ENCODE data around the gene SLC40A1. TPM values are rescaled to one million over a fixed set of nuclear protein-coding genes. Genes with fewer than 3 reads are reported as not detected.
"Not testable (repeated sequence)": the region's sequence is repeated elsewhere in the genome, so short reads cannot be mapped to it uniquely, and the experiment has no call there.

SLC40A1 gene
- total and polyA plus RNA-seq, 9 donors: 243 to 515 (median 361) TPM

DNA sequence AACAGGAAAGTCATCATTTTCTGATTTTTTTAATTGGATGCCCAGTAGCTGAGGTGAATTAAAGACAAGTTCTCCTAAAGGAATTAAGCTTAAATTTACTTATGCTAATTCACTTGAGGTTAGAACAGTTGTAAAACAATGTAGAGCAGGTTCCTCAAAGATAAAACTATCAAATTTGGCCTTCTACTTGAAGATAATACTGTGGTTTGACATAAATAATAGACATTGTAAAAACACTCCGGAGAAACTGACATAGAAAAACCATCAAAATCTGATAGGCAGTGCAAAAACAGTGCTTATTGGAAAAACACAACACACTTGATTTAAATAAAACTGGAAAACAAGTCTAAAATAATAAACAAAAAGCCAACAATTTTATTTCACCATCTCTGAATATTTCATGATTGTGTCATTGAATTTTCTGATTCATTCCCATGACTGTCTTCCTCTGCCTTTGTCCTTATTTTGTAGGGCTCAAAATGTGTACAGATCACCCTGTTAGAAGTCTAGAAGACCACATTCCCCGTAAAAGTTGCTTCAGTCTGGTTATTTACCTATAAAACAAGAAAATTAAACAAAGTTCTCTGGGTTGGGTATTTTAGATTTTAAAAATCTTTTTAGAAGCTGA is 28.3 kb upstream of the SLC40A1 start:
- Histone ChIP-seq H3K27ac (no peak overlapping the region), H3K9me3 (no peaks in the 10 kb centered on the region), H3K27me3 (no peaks in the 10 kb centered on the region), H3K4me1 (ENCODE audit: insufficient read depth) (peaks cover 3% of the 10 kb centered on the region), H3K36me3 (no peaks in the 10 kb centered on the region), H3K4me3 (no peak overlapping the region)
- 56 to 70% (median 57%) methylated on average over 2 of the region's 2 CpGs for WGBS, 3 donors
- TF ChIP-seq EP300 (IDR thresholded peaks at IDR 0.05) (no peak), POLR2A (IDR thresholded peaks at IDR 0.05) (no peak), CTCF (IDR thresholded peaks at IDR 0.05) (no peak)
- DNase-seq: no peak
- intact Hi-C loops (cut with DNase I): no loop called here

GRCh38 chr2:189608170-189608569 is 27.6 kb upstream of the SLC40A1 start:
- no peak for DNase-seq
- no peaks in the 10 kb centered on the region for H3K36me3 ChIP-seq
- no peaks in the 10 kb centered on the region for H3K27me3 ChIP-seq
- TF ChIP-seq POLR2A (IDR thresholded peaks at IDR 0.05) (no peak), CTCF (IDR thresholded peaks at IDR 0.05) (no peak), EP300 (IDR thresholded peaks at IDR 0.05) (no peak)
- no peak overlapping the region for H3K27ac ChIP-seq
- intact Hi-C loops (cut with DNase I): no loop called here
- no peaks in the 10 kb centered on the region for H3K9me3 ChIP-seq
- peaks cover 2% of the 10 kb centered on the region for H3K4me1 ChIP-seq (ENCODE audit: insufficient read depth)
- WGBS, 3 donors: 87 to 91% (median 91%) methylated on average over 4 of the region's 4 CpGs
- no peak overlapping the region for H3K4me3 ChIP-seq

- no peaks in the 10 kb centered on the region for H3K9me3 ChIP-seq
- TF ChIP-seq POLR2A (IDR thresholded peaks at IDR 0.05) (no peak), EP300 (IDR thresholded peaks at IDR 0.05) (no peak), CTCF (IDR thresholded peaks at IDR 0.05) (no peak)
- intact Hi-C loops (cut with DNase I): no loop called here
- no peaks in the 10 kb centered on the region for H3K4me1 ChIP-seq (ENCODE audit: insufficient read depth)
- no peak overlapping the region for H3K27ac ChIP-seq
- H3K36me3 ChIP-seq: no peaks in the 10 kb centered on the region
- 91 to 92% (median 92%) methylated on average over 4 of the region's 4 CpGs for WGBS, 3 donors
- DNase-seq: no peak
- H3K27me3 ChIP-seq: no peaks in the 10 kb centered on the region
- no peak overlapping the region for H3K4me3 ChIP-seq
Measured at GRCh38 chr2:189602233-189602632, 21.6 kb upstream of the SLC40A1 start.

- H3K27ac ChIP-seq; H3K27me3 ChIP-seq; intact Hi-C loops (cut with DNase I); H3K4me1 ChIP-seq (ENCODE audit: insufficient read depth); DNase-seq; H3K36me3 ChIP-seq; H3K4me3 ChIP-seq; H3K9me3 ChIP-seq: not testable (repeated sequence)
- WGBS, 3 donors: 95 to 97% (median 96%) methylated on average over 2 of the region's 2 CpGs
Measured at GRCh38 chr2:189601652-189602051, 21.1 kb upstream of the SLC40A1 start.

DNA sequence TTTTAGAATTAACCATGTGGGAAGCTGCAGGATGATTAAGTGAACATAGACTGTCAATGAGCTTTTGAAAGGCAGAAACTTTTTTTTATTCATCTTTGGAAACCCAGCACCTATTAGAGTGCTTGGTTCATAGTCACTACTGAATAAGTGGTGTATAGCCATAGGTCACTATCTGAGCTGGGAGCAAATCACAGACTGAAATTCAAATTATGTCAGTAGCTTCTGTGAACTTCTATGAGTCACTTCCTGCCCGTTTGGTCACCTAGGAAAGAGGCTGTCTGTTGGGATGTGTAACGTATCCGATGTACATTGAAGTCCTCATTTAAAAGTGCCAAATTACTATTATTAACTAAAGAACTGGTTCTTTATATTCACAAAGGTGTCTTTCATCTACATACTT is 20.5 kb upstream of the SLC40A1 start:
- Histone ChIP-seq H3K4me3 (no peak overlapping the region), H3K9me3 (no peaks in the 10 kb centered on the region), H3K4me1 (ENCODE audit: insufficient read depth) (no peaks in the 10 kb centered on the region), H3K36me3 (no peaks in the 10 kb centered on the region), H3K27me3 (no peaks in the 10 kb centered on the region), H3K27ac (no peak overlapping the region)
- TF ChIP-seq EP300 (IDR thresholded peaks at IDR 0.05): no peak
- 74 to 77% (median 75%) methylated on average over 3 of the region's 3 CpGs for WGBS, 3 donors
- intact Hi-C loops (cut with DNase I): no loop called here
- no peak for DNase-seq
